Measurements from ENCODE around the gene TOP2A. TPM values are rescaled to one million over a fixed set of nuclear protein-coding genes. Genes with fewer than 3 reads are reported as not detected.
A peak's percentile ranks its signal among the peaks of the same experiment; 100 is the strongest.

TOP2A gene
- total and polyA plus RNA-seq, 9 of the 15 experiments (the other 6 are each of a cell fraction or from before 2014, with no cell fraction given): 133 to 347 (median 259) TPM

GRCh38 chr17:40358323-40359038 lies 59.2 kb downstream of the TOP2A start (continued):
- no peak for TF ChIP-seq TFE3 (CRISPR knock-in tag; IDR thresholded peaks at IDR 0.05)
- no peak for TF ChIP-seq SNAPC5 (CRISPR knock-in tag; IDR thresholded peaks at IDR 0.05)
- peak; percentile 73 for TF ChIP-seq ZBTB2 (IDR thresholded peaks at IDR 0.05)
- TF ChIP-seq ZNF316 (IDR thresholded peaks at IDR 0.05): no peak
- TF ChIP-seq BACH1 (tag; IDR thresholded peaks at IDR 0.05): no peak
- no peak for TF ChIP-seq TSC22D4 (tag; IDR thresholded peaks at IDR 0.05)
- no peak for TF ChIP-seq POLR2A (conservative IDR thresholded peaks at IDR 0.05)
- TF ChIP-seq ZNF707 (CRISPR knock-in tag; conservative IDR thresholded peaks at IDR 0.05): no peak
- TF ChIP-seq BCLAF1 (IDR thresholded peaks at IDR 0.05; ENCODE audit: borderline replicate concordance in 1 of 2, control insufficient read depth in 1 of 2, low read depth in 2 of 2, low read length in 1 of 2): 0 out of 4 replicates have a peak, but pooled peaks of 1 of the 2 experiments have one; percentile 66
- TF ChIP-seq IRF9 (tag; IDR thresholded peaks at IDR 0.05): no peak
- TF ChIP-seq ZFP36 (IDR thresholded peaks at IDR 0.05; ENCODE audit: low read depth, low read length, partially characterized antibody): no peak
- no peak for TF ChIP-seq MAX (CRISPR knock-in tag; IDR thresholded peaks at IDR 0.05)
- TF ChIP-seq SIX5 (IDR thresholded peaks at IDR 0.05; ENCODE audit: borderline replicate concordance in 1 of 2, insufficient read depth in 1 of 2, low read depth in 1 of 2, low read length in 2 of 2): no peak
- TF ChIP-seq POLR2G (IDR thresholded peaks at IDR 0.05; ENCODE audit: low read depth, low read length): no peak
- no peak for TF ChIP-seq MEIS2 (IDR thresholded peaks at IDR 0.05; ENCODE audit: partially characterized antibody)
- TF ChIP-seq ZFPM2 (CRISPR knock-in tag; IDR thresholded peaks at IDR 0.05): no peak
- TF ChIP-seq MAFK (IDR thresholded peaks at IDR 0.05; ENCODE audit: low read length): no peak
- TF ChIP-seq RBM17 (IDR thresholded peaks at IDR 0.05; ENCODE audit: borderline replicate concordance, low read depth, low read length): no peak
- TF ChIP-seq YBX1 (IDR thresholded peaks at IDR 0.05): peak; percentile 20; the same call in 1 of the 2 replicates
- TF ChIP-seq SMARCA4 (IDR thresholded peaks at IDR 0.05): 0 out of 2 replicates have a peak, but pooled peaks have one; percentile 33
